Ishikawa (cell line): ENCODE results near the gene USO1.

Experiments
- CEBPB ChIP-seq: IDR thresholded peaks from 2 replicates; pipeline ENCODE4 v1.6.1; 2012
- CREB1 ChIP-seq: IDR thresholded peaks from 2 replicates; pipeline ENCODE4 v1.6.1; 2012; ENCODE audit warnings: low read depth
- EGR1 ChIP-seq: IDR thresholded peaks from 2 replicates; pipeline ENCODE4 v1.6.1; 2012
- EP300 ChIP-seq: IDR thresholded peaks from 2 replicates; pipeline ENCODE4 v1.6.1; 2012; ENCODE audit warnings: borderline replicate concordance
- FOXM1 ChIP-seq: IDR thresholded peaks from 2 replicates; pipeline ENCODE4 v1.6.1; 2012; ENCODE audit warnings: low read depth, borderline replicate concordance
- MAX ChIP-seq: IDR thresholded peaks from 2 replicates; pipeline ENCODE4 v1.6.1; 2012
- NFIC ChIP-seq: IDR thresholded peaks from 2 replicates; pipeline ENCODE4 v1.6.1; 2012
- RAD21 ChIP-seq: IDR thresholded peaks from 2 replicates; pipeline ENCODE4 v1.6.1; 2012; ENCODE audit warnings: low read depth
- REST ChIP-seq: IDR thresholded peaks from 2 replicates; pipeline ENCODE4 v1.6.1; 2012; ENCODE audit warnings: low read depth, mild to moderate bottlenecking
- TAF1 ChIP-seq: IDR thresholded peaks from 2 replicates; pipeline ENCODE4 v1.6.1; 2012; ENCODE audit warnings: low read depth, mild to moderate bottlenecking
- TCF12 ChIP-seq: IDR thresholded peaks from 2 replicates; pipeline ENCODE4 v1.6.1; 2012; ENCODE audit warnings: low read depth
- TEAD4 ChIP-seq: IDR thresholded peaks from 2 replicates; pipeline ENCODE4 v1.6.1; 2012
- USF1 ChIP-seq: IDR thresholded peaks from 2 replicates; pipeline ENCODE4 v1.6.1; 2012
- YY1 ChIP-seq: IDR thresholded peaks from 2 replicates; pipeline ENCODE4 v1.6.1; 2012; ENCODE audit warnings: low read depth
- ZBTB7A ChIP-seq: IDR thresholded peaks from 2 replicates; pipeline ENCODE4 v1.6.1; 2012; ENCODE audit warnings: low read depth

Gene USO1

DNA sequence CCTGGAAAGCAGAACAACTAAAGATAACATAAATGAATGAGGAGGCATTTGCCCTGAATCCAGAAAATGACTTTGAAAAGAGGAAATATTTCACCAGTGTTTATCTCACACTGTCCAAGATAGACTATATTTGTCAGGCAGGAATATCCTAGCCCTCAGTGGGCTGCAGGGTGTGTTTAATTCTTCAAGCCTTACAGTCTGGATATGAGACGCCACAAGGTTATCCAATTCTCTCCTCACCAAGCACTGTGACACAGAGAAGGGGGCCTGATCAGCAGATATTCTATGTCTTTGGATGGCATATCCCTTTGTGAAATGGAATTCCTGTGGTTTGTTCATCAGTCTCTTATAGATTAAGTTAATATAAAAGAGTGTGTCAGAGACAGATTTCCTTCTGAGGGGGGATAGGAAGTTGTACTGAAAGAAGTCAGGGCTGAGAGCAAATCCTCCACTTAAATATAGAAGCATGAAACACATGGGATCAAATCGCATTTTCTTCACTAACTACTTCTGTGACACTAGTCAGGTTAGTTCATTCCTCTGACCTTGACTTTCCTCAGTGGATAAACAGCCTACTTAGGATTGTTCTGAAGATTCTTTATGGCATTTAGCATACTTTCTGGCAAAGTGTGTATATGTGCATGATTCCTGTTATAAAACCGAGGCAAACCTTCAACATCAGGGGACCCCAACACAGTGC is 44.4 kb upstream of the USO1 start:
- TF ChIP-seq YY1 (no peak), TCF12 (no peak)

DNA sequence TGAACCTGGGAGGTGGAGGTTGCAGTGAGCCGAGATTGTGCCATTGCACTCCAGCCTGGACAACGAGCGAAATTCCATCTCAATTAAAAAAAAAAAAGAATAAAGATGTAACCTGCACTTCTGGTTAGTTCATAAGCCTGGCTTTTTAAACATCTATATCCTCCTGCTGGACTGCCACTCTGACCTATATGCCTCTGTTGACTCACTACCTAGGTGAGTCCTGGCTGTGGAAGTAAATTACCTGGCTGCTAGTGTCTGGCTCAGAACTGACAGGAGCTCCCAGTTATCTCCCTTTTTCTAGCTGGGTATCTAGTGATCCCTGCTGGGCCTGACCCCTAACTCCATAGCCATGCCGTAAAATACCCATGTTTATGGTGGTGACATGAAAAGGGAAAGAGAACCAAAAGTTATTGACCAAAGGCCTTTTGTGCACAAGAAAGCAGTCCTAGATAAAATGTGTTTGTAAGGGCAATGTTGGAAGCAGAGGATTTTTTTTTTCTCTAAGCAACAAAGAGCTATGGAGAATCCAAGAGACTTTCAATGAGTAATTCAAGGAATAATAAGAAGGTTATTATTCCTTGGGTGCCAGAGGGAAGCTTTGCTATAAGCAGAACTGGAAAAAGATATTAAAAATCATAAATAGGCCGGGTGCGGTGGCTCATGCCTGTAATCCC is 40.8 kb upstream of the USO1 start:
- TF ChIP-seq RAD21, result no peak
- no peak for TF ChIP-seq EP300
- no peak for TF ChIP-seq REST
- TF ChIP-seq CEBPB, result no peak
- TF ChIP-seq TEAD4, result no peak
- TF ChIP-seq YY1, result no peak
- no peak for TF ChIP-seq TCF12
- no peak for TF ChIP-seq NFIC
- TF ChIP-seq CREB1, result no peak
- TF ChIP-seq TAF1, result no peak
- TF ChIP-seq USF1, result no peak
- TF ChIP-seq MAX, result no peak
- no peak for TF ChIP-seq EGR1
- no peak for TF ChIP-seq FOXM1
- no peak for TF ChIP-seq ZBTB7A

GRCh38 chr4:75685546-75686189 is 38.7 kb upstream of the USO1 start:
- TF ChIP-seq MAX (no peak), NFIC (no peak), USF1 (no peak), EGR1 (no peak), ZBTB7A (no peak), RAD21 (no peak), TAF1 (no peak), TEAD4 (no peak), CEBPB (no peak), REST (no peak), TCF12 (no peak), CREB1 (no peak)

GRCh38 chr4:75686346-75686745 is 38.0 kb upstream of the USO1 start:
- TF ChIP-seq YY1, result no peak
- no peak for TF ChIP-seq ZBTB7A
- no peak for TF ChIP-seq TEAD4
- TF ChIP-seq CREB1, result no peak
- TF ChIP-seq EP300, result no peak
- no peak for TF ChIP-seq TCF12
- TF ChIP-seq USF1, result no peak
- no peak for TF ChIP-seq MAX
- no peak for TF ChIP-seq EGR1

- TF ChIP-seq EP300 (no peak), FOXM1 (no peak), ZBTB7A (no peak), RAD21 (no peak), MAX (no peak), CREB1 (no peak), EGR1 (no peak), TAF1 (no peak), NFIC (no peak), CEBPB (no peak), REST (no peak), USF1 (no peak), TEAD4 (no peak), YY1 (no peak)
Measured at GRCh38 chr4:75696071-75696470, 28.3 kb upstream of the USO1 start.
